Measurements from ENCODE around the gene COL11A2.
A peak's percentile ranks its signal among the peaks of the same experiment; 100 is the strongest.

COL11A2 gene

GRCh38 chr6:33124947-33125346 lies 67.3 kb downstream of the COL11A2 start:
- DNase-seq (ENCODE audit: extremely low read depth, low read depth), result no peak
- H3K4me3 ChIP-seq (replicated peaks; ENCODE audit: low read depth, low read length), result no peak overlapping the region
- no peak for TF ChIP-seq CTCF (IDR thresholded peaks at IDR 0.05; ENCODE audit: low read depth, low read length, missing control alignments)

- no peak overlapping the region for H3K4me3 ChIP-seq (replicated peaks; ENCODE audit: low read depth, low read length)
- TF ChIP-seq CTCF (IDR thresholded peaks at IDR 0.05; ENCODE audit: low read depth, low read length, missing control alignments), result no peak
- no peak for DNase-seq (ENCODE audit: extremely low read depth, low read depth)
Observed at GRCh38 chr6:33124525-33124901, 67.8 kb downstream of the COL11A2 start.

DNA sequence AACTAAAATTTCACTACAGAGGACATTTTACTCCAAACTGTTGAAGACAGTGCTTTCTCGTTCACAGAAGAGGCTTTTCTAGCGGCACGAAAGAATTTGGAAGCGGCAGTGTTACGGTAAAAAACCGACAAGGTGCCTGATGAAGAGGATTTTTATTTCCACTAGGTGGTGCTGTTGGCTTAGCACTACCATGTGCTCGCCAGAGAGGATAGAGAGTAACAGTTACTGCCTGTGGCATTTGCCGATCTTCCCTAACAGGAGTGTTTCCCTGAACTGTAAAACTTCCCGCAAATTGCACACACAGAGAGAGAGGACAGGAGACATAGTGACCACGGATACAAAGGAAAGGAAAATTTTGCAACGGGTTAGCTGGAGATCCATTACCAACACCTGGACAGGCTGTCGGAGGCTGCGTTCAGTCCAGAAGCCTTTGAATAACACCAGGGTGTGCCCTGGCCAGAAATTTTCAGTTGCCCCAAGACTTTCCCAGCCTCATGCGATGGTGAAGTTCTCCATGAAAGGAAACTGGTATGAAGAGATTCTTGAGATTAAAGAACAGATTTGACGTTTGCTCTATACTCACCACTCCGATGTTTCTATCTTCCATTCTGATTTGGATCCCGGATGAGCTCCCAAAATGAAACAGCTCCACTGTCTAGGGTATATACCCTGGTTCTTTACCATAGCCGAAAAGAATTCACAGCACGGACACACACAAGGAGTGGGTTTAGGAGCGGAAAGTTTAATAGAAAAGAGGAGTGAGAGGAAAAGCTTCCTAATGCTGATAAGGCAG lies 68.3 kb downstream of the COL11A2 start:
- DNase-seq (ENCODE audit: extremely low read depth, low read depth), result peak; percentile 14
- no peak overlapping the region for H3K4me3 ChIP-seq (replicated peaks; ENCODE audit: low read depth, low read length)
- TF ChIP-seq CTCF (IDR thresholded peaks at IDR 0.05; ENCODE audit: low read depth, low read length, missing control alignments), result peak; percentile 51

DNA sequence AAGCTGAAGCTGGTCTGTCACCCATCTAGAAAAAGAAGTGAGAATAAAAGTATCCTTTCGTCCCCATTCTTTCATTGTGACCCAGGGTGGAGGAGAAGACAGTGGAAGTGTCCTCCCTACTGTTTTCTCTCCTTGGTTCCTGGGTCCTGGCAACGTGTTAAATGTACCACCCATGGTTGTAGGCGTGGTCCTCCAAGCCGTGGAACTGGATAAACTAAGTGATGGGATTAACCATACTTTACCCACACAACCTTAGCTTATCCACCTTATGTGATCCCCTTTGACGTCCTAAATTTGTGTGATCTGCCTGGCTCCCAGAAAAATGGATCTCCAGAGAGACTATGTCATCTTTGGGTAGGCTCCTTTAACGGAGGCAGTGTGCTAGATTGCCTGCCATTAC lies 69.1 kb downstream of the COL11A2 start:
- H3K4me3 ChIP-seq (replicated peaks; ENCODE audit: low read depth, low read length), result no peak overlapping the region
- DNase-seq (ENCODE audit: extremely low read depth, low read depth), result no peak
- TF ChIP-seq CTCF (IDR thresholded peaks at IDR 0.05; ENCODE audit: low read depth, low read length, missing control alignments), result no peak

GRCh38 chr6:33120001-33120400 lies 72.3 kb downstream of the COL11A2 start:
- DNase-seq (ENCODE audit: extremely low read depth, low read depth), result no peak
- H3K4me3 ChIP-seq (replicated peaks; ENCODE audit: low read depth, low read length), result no peak overlapping the region
- no peak for TF ChIP-seq CTCF (IDR thresholded peaks at IDR 0.05; ENCODE audit: low read depth, low read length, missing control alignments)

- DNase-seq (ENCODE audit: extremely low read depth, low read depth), result peak; percentile 32
- no peak overlapping the region for H3K4me3 ChIP-seq (replicated peaks; ENCODE audit: low read depth, low read length)
Observed at GRCh38 chr6:33118525-33119123, 73.6 kb downstream of the COL11A2 start.

More at GRCh38 chr6:33118525-33119123, 73.6 kb downstream of the COL11A2 start:
- TF ChIP-seq CTCF (IDR thresholded peaks at IDR 0.05; ENCODE audit: low read depth, low read length, missing control alignments), result peak; percentile 59

Measured in HFF-Myc (cell line).